Measurements from ENCODE around the gene NIPAL3.
A peak's percentile ranks its signal among the peaks of the same experiment; 100 is the strongest.
"Not testable (repeated sequence)": the region's sequence is repeated elsewhere in the genome, so short reads cannot be mapped to it uniquely, and the experiment has no call there.

Gene NIPAL3

DNA sequence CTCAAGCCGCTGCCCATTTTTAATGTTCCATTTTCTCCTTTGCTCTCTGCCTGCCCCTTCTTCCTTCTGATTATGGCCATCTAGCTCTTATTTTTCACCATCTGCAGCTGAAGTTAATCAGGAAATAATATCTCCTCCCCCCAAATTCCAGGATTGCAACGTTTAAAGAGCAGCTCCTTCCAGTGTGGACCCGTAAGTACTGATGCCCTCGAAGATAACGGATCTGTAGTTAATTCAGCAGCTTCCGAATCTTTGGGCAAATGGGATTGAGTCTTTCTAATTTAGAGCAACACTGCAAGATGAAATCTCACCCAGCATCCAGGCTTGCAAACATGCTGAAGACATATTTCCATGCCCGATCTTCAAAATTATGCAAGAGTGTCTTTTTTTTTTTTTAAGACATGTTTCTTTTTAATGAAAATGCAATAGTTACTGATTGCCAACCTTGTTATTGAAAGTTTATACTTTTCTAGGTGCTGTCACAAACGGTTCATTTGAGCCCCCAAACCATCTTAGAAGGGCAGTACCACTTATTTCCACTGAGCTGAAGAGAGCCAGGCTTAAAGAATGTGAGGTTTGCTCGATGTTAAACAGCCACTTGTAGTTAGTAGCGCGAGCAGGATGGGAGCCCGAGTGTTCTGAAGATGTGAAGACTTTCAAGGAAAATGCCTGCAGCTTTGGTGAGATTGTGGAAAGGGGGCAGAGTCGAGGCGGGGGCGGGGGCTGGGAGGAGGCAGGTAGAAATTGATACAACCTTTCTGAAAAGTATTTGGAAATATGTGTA lies 76.2 kb downstream of the NIPAL3 start:
- no peak for DNase-seq (ENCODE audit: low read depth)

DNA sequence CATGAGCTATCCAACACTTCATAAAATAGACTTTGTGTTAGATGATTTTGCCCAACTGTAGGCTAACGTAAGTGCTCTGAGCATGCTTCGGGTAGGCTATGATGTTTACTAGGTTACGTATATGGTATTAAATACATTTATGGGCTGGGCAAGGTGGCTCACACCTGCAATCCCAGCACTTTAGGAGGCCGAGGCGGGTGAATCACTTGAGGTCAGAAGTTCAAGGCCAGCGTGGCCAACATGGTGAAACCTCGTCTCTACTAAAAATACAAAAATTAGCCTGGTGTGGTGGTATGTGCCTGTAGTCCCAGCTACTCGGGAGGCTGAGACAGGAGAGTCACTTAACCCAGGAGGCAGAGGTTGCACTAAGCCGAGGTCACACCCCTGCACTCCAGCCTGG lies 77.3 kb downstream of the NIPAL3 start:
- not testable (repeated sequence) for DNase-seq (ENCODE audit: low read depth)

DNA sequence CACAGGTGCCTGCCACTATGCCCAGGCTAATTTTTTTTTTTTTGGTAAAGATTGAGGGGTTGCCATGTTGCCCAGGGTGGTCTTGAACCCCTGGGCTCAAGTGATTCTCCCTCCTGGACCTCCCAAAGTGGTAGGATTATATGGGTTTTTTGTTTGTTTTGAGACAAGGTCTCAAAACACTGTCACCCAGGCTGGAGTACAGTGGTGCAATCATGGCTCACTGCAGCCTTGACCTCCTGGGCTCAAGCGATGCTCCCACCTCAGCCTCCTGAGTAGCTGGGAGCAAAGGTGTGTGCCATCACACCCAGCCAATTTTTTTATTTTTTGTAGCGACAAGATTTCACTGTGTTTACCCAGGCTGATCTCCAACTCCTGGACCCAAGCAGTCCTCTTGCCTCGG lies 78.2 kb downstream of the NIPAL3 start:
- no peak for DNase-seq (ENCODE audit: low read depth)

DNA sequence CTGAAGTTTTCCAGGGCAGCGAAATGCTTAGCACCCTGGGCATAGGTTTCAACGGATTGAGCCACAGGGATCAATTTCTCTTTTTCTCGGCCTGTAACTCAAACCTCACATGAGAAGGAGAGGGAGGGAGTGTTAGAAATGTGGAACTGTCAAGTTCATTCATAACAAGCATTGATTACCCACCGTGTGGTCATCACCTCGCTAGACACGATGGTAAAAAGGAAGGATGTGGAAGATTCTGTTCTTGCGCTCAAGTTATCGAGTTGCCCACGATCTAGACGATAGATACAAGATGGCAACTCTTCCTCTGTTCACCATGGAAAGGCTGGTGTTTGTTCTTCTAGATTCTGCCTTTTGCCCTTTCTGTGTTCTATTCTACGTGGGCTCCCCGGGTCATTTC lies 83.0 kb downstream of the NIPAL3 start:
- DNase-seq (ENCODE audit: low read depth), result no peak

DNA sequence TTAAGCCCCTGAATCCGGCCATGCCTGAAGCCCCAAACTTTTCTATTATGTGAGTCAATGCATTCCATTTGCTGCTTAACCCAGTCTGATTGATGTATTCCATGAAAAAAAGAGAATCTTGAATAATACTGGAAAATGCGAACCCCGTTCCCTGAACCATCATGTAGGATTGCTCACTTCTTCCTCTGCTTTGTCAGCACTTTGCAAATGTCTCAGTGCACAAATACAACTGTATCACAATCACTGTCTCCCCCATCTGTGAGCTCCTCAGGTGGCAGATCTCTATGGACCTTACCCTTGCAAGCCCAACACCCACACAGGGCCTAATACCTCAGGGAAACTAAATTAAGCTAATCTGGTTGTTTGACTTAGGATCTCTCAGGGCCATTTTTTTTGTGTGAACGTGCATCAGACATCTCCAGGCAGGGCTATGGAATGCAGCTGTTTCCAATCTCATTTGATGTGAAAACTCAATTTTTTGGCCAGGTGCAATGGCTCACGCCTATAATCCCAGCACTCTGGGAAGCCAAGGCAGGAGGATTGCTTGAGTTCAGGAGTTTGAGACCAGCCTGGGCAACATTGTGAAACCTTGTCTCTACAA lies 84.9 kb downstream of the NIPAL3 start:
- DNase-seq (ENCODE audit: low read depth), result no peak

DNA sequence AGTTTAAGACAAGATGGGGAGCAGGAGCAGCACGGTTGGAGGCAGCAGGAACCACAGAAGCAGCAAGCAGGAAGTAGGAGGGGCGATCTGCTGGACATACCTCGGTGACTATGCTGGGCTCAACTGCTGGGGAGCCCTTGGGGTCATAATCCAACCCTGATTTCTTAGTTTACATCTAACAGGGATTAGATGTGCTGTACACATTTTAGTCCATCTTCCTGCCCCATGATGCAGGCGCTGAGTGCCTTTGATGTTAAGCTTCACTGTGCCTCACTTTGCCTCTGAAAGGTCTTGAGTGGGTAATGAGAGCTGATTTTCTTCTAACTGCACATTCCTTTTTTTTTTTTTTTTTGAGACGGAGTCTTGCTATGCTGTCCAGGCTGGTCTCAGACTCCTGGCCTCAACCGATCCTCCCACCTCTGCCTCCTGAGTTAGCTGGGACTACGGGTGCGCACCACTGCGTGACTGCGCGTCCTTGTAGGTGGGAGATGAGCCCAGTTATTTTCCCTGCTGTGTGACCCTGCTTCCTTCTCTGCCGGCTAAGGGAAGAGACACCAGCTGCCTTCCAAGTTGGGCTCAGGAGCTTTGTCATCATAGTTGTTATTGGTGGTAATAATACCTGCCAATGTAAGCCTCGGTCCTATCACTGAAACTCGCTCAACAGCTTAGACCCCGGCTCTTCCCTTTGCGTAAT lies 85.9 kb downstream of the NIPAL3 start:
- DNase-seq (ENCODE audit: low read depth), result no peak

DNA sequence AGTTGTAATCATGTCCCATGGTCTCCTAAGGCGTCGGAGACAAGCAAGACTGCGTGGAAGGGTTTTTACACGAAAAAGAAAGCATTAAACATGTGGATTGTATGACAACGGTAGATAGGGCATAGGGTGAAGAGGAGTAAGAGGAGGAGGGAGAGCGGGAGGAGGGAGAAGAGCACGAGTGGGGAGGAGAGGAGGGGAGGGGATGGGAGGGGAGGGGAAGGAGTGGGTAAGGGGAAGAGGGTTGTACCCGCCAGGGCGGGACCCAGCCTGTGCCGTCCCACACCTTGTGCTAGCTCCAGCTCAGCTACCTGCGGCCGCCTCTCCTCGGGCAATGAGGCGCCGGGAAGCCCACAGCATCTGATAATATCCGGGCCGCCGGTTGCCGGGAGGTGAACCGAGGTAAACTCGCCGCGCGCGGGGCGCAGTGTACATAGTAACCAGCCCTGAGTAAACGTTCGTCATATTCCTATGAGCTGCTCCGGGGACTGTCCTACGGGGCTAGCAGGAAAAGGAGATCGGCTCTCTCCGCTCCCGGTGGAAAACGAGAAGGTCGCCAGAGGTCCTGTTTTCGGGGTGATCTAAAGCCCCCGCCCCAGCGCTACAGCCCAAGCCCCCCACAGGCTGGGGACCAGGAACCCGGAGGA lies 86.6 kb downstream of the NIPAL3 start:
- DNase-seq (ENCODE audit: low read depth), result peak; percentile 70

DNA sequence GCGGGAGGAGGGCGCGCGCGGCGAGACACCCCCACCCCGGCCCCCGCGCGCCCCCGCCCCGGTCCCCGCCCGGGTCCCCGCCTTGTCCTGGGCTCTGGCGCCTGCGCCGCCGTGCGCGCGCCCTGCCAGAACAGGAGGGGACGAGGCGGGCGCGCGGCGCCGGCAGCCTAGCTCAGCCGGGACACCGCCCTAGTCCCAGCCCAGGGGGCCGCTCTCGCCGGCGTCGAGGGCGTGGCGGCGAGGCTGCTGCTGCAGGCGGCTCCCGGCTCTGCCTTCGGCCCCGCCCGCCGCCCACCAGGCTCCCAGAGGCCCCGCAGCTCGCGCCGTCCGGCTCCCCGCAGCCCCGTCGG lies 87.1 kb downstream of the NIPAL3 start, which contains the start of gene RCAN3:
Gene RCAN3 (plus strand): TSS at position 128 of the 350 bp plus-strand sequence. CDS start 11,537 bp downstream, outside the sequence.
- DNase-seq (ENCODE audit: low read depth), result peak; percentile 76

DNA sequence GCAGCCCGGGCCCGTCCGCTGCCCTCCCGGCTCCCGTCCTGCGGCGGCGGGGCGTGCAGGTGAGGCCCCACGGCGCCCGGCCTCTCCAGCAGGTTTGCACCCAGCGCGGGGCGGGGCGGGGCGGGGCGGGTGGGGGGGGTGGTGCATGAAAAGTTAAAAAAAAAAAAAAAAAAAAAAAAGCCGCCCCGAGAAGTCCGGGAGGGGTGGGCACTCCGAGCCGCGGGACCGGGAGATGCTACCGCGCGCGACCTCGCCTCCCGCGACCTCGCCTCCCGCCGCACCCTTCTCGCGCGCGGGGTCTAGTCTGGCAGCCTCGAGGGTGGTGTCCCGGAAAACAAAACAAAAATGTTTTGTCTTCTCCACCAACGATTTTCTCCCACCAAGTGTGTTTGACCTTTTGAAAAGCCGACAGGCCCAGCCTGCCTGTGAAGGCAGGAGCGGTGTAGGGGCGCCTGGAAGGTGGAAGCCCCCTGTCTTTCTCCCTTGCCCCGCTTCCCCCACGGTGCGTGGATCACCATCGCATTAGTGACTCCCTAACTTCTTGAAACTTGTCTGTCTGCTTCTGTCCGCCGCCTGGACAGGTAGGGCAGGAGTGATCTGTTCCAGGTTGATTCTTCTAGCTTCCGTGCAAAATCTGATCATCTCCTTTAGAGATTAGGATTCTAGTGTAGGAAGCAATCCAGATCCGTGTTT lies 87.6 kb downstream of the NIPAL3 start:
- DNase-seq (ENCODE audit: low read depth), result no peak

DNA sequence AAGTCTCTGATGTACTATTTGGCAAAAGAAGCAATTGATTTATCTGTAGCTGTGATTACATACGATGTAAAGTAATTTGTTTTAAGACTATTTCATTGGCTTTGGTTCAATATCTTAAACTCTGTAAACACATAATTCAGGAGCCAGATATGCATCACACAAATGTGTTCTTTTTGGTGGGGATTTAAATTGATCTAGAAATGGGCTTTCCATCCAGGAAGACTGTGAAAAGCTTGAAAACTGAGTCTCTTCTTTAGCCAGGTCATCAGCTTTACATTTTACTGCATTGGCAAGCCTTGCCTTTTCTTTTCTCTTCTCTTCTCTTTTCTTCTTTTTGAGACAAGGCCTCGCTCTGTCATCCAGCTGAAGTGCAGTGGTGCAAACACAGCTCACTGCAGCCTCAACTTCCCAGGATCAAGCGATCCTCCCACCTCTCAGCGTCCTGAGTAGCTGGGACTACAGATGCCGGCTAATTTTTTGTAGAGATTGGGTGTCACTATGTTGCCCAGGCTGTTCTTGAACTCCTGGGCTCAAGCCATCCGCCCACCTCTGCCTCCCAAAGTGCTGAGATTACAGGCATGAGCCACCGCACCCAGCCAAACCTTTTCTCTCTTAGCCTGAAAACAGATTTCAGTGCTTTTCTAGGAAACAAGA lies 88.4 kb downstream of the NIPAL3 start:
- DNase-seq (ENCODE audit: low read depth), result no peak

DNA sequence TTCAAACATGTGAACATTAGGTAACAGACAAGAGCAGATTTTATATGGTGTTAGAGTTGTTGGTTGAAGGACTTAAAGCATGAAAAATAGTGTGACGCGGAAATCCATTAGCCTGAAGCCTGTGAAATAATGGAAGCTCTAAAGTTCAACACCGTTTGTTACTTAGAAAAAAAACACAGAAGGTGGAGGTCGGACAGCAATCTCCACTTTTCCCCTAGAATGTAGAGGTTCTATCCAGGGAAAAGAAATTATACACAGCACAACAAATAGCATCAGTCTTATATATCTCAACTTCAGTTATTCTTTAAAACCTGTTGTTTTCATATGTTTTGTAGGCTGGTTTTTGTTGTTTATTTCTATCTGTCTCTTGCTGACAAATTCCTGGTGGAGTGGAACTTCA lies 89.0 kb downstream of the NIPAL3 start:
- no peak for DNase-seq (ENCODE audit: low read depth)

DNA sequence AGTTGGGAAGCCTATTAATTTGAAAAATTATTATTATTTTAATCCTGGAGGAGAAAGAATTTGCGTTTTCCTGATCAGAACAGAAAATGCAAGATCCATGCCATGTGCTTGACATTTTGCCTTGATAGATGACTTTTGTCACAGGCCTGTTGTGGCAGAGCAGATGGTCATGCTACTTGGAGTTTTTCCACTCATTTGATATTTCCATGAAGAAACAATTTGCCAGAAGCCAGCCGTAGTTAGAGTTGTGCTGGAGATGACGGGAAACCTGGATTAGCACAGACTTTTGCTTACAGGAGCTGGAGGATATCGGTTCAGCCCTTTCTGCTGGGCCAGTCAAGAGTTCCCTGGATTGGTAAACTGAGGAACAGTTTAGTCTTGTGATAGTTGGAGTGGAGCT lies 90.2 kb downstream of the NIPAL3 start:
- no peak for DNase-seq (ENCODE audit: low read depth)

DNA sequence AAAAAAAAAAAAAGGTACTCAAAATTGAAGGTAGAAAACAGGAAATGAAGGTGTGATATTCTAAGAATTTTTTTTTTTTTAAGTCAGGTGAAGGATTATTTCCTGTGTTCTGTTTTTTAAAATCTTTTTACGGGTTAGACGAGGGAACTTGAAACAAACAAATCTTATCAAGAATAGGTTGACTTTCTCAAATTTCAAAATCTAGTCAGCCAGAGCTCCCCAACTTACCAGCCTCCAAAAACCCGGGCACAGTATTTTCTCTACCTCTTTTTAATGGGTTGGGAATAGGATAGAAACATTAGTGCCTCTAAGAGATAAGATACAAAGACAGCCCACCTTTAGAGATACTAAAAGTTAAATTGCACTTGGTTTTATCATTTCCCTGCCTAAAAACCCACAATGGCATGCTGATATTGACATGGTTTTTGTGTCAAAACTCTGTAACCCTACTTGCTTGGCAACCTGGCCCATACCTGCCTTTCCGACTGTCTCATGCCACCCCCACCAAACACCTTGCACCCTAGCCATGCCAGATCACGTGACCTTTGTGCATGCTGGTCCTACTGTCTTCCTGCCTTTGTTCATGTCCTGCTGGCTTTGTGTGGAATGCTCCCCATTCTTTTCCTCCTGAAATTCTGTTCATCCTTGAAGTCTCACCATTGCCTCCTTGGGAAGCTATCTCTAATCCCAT lies 91.2 kb downstream of the NIPAL3 start:
- DNase-seq (ENCODE audit: low read depth), result no peak

DNA sequence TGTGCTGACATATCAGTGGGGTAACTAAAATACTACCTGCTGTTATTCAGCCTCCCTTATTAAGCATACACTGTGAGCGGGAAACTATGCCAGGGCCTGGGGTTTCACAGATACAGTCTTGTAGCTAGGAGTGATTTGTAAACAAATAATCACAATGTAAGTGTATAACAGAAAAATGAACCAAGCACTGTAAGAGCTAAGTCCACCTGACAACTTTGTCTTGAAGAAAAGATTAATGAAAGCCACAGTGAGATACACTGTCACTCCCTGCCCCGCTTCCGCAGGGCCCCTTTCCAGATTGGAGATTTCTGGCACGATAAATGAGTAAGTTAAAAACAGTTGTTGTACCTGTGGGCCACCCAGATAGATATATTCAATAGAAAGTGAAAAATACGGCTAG lies 91.8 kb downstream of the NIPAL3 start:
- DNase-seq (ENCODE audit: low read depth), result no peak

DNA sequence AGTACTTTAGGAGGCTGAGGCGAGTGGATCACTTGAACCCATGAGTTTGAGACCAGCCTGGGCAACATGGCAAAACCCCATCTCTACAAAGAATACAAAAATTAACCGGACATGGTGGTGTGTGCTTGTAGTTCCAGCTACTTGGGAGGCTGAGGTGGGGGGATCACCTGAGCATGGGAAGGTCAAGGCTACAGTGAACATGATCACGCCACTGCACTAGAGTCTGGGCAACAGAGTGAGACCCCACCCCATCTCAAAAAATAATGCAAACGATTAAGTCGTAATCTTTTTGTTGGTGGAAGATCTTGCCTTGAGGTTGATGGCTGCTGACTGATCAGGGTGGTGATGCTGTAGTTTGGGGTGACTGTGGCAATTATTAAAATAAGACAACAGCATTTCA lies 93.3 kb downstream of the NIPAL3 start:
- DNase-seq (ENCODE audit: low read depth), result no peak

DNA sequence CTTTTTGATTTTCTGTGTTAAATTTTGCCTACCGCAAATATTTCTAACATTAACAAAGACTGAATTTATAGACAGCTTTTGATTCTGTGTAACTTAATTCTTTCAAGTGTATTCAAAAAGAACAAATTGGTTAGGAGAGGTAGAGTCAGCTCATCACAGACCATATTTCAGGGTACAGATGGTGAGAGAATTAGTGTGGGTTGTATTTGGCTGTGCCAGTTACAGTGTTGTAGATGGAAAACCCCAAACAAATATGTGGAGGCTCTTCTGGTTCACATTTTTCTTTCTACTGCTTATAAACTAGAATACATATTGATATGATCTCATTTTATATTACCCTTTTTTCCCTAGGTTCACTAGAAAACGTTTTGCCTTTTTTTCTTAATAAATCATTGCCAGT lies 98.1 kb downstream of the NIPAL3 start:
- no peak for DNase-seq (ENCODE audit: low read depth)

DNA sequence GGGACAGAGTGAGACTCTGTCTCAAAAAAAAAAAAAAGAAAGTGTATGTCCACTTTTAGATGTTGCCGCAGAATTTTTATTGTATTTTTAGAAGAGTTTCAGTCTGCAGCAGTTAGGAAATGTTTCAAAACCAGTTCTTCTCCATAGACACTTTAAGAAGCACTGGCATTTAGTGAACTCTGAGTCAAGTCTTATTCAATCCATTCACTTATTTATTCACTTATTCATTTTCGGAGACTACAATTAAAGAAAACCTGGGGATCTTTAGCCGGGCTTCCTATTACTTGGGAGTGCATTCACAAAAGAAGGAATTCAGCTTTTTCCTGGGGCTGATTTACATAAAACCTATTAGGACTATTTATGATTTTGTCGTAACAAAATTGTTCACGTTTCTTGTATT lies 99.3 kb downstream of the NIPAL3 start:
- DNase-seq (ENCODE audit: low read depth), result no peak

DNA sequence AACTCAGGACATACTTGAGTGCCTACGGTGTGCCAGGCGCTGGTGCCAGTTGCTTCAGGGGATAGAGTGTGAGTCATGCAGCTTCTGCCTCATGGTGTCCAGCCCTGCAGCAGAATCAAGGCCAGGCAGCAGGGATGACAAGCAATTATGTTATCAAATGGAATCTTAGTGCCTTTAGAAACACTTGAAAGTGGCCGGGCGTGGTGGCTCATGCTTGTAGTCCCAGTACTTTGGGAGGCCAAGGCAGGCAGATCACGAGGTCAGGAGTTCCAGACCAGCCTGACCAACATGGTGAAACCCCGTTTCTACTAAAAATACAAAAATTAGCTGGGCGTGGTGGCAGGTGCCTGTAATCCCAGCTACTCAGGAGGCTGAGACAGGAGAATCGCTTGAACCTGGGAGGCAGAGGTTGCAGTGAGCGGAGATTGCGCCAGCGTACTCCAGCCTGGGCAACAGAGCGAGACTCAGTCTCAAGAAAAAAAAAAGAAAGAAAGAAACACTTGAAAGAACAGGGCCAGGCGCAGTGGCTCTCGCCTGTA lies 100.1 kb downstream of the NIPAL3 start:
- DNase-seq (ENCODE audit: low read depth), result not testable (repeated sequence)

DNA sequence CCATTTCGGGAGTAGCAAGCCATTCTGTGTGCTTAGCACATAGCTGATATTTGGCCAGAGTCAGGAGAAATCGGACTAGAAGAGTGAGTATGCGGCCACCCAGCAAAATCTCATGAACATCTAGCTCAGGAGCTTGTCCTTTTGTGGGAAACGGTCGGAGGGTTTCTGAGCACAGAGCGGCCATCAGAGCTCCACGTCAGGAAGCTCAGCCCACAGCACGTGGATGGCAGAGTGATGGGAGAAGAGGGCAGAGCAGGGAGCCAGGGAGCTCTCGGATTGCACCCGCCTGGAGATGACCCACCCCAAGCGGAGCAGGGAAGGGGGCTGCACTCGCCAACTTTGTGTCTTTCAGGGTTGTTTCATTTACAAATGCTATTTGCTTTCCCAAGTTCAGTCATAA lies 100.9 kb downstream of the NIPAL3 start:
- DNase-seq (ENCODE audit: low read depth), result no peak

DNA sequence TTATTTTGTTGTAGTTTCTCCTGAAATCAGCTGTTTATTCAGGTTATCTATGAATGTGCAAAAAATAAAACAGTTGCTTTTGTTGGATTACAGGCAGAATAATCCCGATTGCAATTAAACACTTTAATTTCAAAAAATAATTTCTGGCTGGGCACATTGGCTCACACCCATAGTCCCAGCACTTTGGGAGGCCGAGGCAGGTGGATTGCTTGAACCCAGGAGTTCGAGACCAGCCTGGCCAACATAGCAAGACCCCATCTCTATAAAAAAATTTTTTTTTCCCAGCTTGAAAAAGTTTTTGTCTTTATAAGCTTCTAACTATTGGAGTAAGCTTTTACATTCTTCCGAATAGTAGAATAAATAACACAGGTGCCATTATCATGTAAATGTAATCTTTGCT lies 102.3 kb downstream of the NIPAL3 start:
- no peak for DNase-seq (ENCODE audit: low read depth)

DNA sequence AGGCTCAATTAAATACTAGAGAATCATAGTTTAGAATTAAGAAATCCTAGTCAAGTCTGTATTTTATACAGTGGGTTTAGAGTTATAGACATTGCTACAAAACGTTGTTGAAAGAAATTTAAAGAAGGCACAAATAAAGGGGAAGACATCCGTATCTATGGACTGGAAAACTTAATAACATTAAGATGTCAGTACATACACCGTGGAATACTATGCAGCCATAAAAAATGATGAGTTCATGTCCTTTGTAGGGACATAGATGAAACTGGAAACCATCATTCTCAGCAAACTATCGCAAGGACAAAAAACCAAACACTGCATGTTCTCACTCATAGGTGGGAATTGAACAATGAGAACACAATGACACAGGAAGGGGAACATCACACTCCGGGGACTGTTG lies 104.7 kb downstream of the NIPAL3 start:
- not testable (repeated sequence) for DNase-seq (ENCODE audit: low read depth)
